Peyer's patch (tissue), 4 donors: ENCODE data around the gene MGRN1. TPM values are rescaled to one million over a fixed set of nuclear protein-coding genes. Genes with fewer than 3 reads are reported as not detected.

ENCODE experiments used
- DNase-seq, 3 donors: peaks; one replicate each; pipeline ENCODE4 v3.0.0-alpha.2; 2017 to 2019
- H3K27ac ChIP-seq, 4 donors: fragments of 200-600 bp; sonication (generic); one replicate each; pipeline ENCODE4 v1.5.1; 2016 to 2019
- H3K27me3 ChIP-seq, 2 donors: fragments of 200-600 bp; sonication (generic); one replicate each; pipeline ENCODE4 v1.5.1; 2019
- H3K36me3 ChIP-seq, 3 donors: fragments of 200-600 bp; sonication (generic); one replicate each; pipeline ENCODE4 v1.5.1; 2016 to 2019
- H3K4me1 ChIP-seq, 4 donors: fragments of 200-600 bp; sonication (generic); one replicate each; pipeline ENCODE4 v1.5.1; 2016 to 2019
- H3K4me3 ChIP-seq, 4 donors: fragments of 200-600 bp; sonication (generic); 1 replicate in 3 of 4; 2 replicates in 1 of 4; pipeline ENCODE4 v1.5.1; 2016 to 2019; ENCODE audit warnings: mild to moderate bottlenecking in 1 of 4
- H3K9me3 ChIP-seq, 4 donors: fragments of 200-600 bp; sonication (generic); one replicate each; pipeline ENCODE4 v1.5.1; 2016 to 2019; ENCODE audit warnings: mild to moderate bottlenecking in 1 of 4
- POLR2A ChIP-seq, 2 donors: fragments of 450-650 bp; IDR thresholded peaks; one replicate each; pipeline ENCODE4 v1.5.1; 2017; ENCODE audit warnings: antibody characterized with exemption in 2 of 2, mild to moderate bottlenecking in 2 of 2, moderate library complexity in 2 of 2
- total RNA-seq, 4 donors: library from RNA; depleted of rRNA; stranded (reverse); fragments of >200 nt; gene quantifications; one replicate each; pipeline ENCODE4 v1.1.0, GENCODE V29; 2016
- TF ChIP-seq, protein P1 (sequence below), 6 experiments: fragments of 450-650 bp in 4 of 6; fragments of 200-600 bp in 2 of 6; sonication (generic) in 1 of 6; IDR thresholded peaks; one replicate each; pipeline ENCODE4 v1.5.1; 2017 to 2019; ENCODE audit warnings: antibody characterized with exemption in 6 of 6, mild to moderate bottlenecking in 3 of 6, moderate library complexity in 1 of 6

The MGRN1 gene
- total RNA-seq, 4 donors from 2014 or later = 74.1 to 147 (median 93.8) TPM

DNA sequence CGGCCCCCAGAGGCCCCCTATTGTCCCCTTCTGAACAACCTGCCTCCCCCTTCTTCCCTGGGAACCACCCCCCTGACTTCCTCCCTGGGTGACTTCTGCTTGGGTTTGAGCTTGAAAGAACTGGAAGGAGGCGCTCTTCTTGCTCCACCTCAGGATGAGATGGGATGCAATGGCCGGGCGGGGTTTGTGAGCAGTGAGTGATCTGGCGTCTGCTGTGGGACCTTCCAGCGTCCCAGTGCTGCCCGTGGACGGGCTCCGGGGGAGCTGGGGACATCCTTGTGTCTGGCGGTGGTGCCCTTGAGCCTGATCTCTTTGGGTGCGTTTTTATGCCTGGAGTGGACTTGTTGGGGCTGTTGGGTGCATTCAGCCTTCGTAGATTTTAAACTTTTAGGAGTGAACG, 11.6 kb downstream of the MGRN1 start:
- Histone ChIP-seq H3K27ac (no peak overlapping the region), H3K4me1 (peaks cover 0 to 12% (median 0%) of the 10 kb centered on the region in 4 donors), H3K4me3 (no peak overlapping the region), H3K27me3 (no peaks in the 10 kb centered on the region), H3K36me3 (peaks cover 0 to 25% (median 0%) of the 10 kb centered on the region in 3 donors), H3K9me3 (no peaks in the 10 kb centered on the region)
- DNase-seq = no peak
- TF ChIP-seq POLR2A (IDR thresholded peaks at IDR 0.05) = no peak
- TF ChIP-seq, protein P1, sequence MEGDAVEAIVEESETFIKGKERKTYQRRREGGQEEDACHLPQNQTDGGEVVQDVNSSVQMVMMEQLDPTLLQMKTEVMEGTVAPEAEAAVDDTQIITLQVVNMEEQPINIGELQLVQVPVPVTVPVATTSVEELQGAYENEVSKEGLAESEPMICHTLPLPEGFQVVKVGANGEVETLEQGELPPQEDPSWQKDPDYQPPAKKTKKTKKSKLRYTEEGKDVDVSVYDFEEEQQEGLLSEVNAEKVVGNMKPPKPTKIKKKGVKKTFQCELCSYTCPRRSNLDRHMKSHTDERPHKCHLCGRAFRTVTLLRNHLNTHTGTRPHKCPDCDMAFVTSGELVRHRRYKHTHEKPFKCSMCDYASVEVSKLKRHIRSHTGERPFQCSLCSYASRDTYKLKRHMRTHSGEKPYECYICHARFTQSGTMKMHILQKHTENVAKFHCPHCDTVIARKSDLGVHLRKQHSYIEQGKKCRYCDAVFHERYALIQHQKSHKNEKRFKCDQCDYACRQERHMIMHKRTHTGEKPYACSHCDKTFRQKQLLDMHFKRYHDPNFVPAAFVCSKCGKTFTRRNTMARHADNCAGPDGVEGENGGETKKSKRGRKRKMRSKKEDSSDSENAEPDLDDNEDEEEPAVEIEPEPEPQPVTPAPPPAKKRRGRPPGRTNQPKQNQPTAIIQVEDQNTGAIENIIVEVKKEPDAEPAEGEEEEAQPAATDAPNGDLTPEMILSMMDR (IDR thresholded peaks at IDR 0.05) = no peak

DNA sequence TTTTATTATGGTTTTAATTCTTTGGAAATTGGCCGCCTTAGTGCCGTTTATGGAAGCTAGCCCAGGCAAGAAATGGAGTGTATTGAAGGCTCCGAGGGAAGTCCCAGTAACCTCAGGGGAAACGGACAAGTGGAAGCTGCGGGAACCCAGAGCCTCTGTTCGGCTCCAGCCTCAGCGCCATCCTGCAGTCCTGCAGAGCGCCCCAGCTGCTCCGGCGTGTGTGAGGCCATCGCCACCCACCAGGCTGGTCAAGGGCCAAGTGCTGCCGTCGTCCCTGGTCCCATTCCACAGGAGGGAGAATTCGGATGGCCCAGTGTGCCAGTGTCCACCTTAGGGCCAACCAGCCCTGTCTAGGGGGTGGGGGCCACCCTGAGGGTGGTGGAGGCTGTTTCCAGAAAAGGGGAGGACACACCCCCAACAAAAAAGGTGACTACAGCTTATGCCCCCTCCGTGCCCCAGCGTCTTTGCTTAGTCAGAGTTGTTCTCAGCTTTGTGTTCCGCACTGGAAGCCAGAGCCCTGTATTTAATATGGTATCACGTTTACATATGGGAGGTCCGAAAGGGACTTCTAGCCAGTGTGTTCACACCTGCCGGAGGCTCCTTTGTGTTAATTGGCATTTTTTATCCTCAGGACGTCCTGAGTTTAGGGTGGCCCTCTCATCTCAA, 13.0 kb downstream of the MGRN1 start:
- H3K27me3 ChIP-seq = no peaks in the 10 kb centered on the region
- H3K4me3 ChIP-seq = no peak overlapping the region
- TF ChIP-seq, protein P1 (IDR thresholded peaks at IDR 0.05) = no peak
- no peak for TF ChIP-seq POLR2A (IDR thresholded peaks at IDR 0.05)
- H3K36me3 ChIP-seq = peaks cover 0 to 25% (median 0%) of the 10 kb centered on the region in 3 donors
- H3K27ac ChIP-seq = no peak overlapping the region
- H3K9me3 ChIP-seq = no peaks in the 10 kb centered on the region
- H3K4me1 ChIP-seq = peaks cover 0 to 12% (median 0%) of the 10 kb centered on the region in 4 donors
- DNase-seq = no peak

DNA sequence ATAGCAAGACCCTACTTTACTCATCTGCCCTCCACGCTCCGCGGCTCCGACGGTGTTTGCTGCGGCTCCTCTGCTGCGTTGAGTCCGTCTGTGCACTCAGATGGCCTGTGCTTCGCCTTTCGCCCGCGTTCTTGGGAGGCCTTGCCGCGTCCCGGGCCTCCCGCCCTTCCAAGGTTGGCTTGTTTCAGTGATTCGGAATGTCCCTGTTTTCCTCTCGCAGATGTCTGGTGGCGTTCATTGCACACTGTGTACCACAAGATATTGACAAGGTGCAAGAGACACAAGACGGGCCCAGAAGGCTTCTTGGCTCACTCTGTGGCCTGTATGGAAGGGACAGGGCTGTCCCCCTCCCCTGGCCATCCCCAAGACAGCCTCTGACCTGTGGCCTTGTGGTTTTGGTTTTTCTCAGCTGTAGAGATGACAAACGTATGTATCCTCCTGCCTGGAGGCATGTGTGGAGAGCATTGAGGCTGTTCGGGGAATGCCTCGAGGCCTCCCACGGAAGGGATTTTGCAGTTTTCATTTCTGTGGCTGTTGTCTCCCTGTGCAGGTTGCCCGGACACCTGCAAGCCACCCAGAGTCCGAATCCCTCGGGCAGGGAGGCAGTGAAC, 15.4 kb downstream of the MGRN1 start:
- no peak overlapping the region for H3K4me3 ChIP-seq
- no peaks in the 10 kb centered on the region for H3K27me3 ChIP-seq
- H3K36me3 ChIP-seq = peaks cover 0 to 16% (median 0%) of the 10 kb centered on the region in 3 donors
- no peaks in the 10 kb centered on the region for H3K9me3 ChIP-seq
- TF ChIP-seq POLR2A (IDR thresholded peaks at IDR 0.05) = no peak
- TF ChIP-seq, protein P1 (IDR thresholded peaks at IDR 0.05) = no peak
- no peak for DNase-seq
- H3K27ac ChIP-seq = no peak overlapping the region
- peaks cover 0 to 12% (median 0%) of the 10 kb centered on the region in 4 donors for H3K4me1 ChIP-seq

DNA sequence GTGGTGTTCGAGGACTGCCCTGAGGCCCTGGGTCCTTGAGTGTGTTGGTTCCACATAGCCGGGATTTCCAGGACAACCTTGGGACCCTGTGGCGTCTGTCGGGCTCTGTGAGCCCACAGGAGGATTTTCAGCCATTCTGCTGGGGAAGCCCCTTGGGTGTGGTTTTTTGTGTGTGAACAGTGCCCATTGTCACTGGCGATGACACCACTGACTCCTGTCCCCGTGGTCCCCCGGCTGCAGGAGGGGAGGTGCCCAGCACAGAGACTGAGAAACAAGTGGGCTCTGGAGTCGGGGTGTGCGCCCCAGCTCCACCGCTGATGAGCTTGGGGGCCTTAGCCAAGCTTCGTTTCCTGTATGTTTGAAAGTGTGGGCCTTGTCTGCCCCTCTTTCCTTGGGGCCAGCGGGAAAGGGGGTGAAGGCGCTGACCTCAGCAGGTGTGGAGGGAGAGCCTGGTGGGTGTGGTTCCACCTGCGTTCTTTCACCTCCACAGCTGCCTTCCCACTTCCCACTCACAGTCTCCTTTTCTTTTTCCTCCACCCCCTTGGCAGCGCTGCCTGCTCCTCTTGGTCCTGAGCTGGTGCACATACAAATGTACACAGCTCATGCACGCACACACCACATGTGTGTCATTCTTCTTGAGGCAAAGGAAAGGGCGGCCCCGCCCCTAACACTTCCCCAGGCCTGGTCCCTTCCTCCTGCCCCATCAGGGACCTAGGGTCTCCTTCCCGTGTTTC, 16.1 kb downstream of the MGRN1 start:
- Histone ChIP-seq H3K4me1 (peaks cover 0 to 12% (median 0%) of the 10 kb centered on the region in 4 donors), H3K9me3 (no peaks in the 10 kb centered on the region), H3K36me3 (peaks cover 0 to 16% (median 0%) of the 10 kb centered on the region in 3 donors), H3K27me3 (no peaks in the 10 kb centered on the region), H3K27ac (peak overlapping the region in 1 of 4 donors; percentile 3), H3K4me3 (no peak overlapping the region)
- no peak for DNase-seq
- TF ChIP-seq POLR2A (IDR thresholded peaks at IDR 0.05) = no peak
- TF ChIP-seq, protein P1 (IDR thresholded peaks at IDR 0.05) = no peak

DNA sequence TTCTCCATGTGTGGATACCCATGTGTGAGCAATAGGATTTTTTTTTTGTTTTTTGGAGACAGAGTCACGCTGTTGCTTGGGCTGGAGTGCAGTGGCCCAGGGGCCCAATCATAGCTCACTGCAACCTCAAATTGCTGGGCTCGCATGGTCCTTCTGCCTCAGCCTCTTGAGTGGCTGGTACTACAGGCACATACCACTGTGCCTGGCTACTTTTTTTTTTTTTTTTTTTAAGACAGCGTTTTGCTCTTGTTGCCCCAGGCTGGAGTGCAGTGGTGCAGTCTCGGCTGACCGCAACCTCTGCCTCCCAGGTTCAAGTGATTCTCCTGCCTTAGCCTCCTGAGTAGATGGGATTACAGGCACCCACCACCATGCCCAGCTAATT, 16.7 kb downstream of the MGRN1 start:
- no peak for DNase-seq

More for the DNA sequence above, 16.7 kb downstream of the MGRN1 start:
- Histone ChIP-seq H3K36me3 (peaks cover 0 to 20% (median 0%) of the 10 kb centered on the region in 3 donors), H3K4me3 (no peak overlapping the region), H3K9me3 (no peaks in the 10 kb centered on the region), H3K27me3 (no peaks in the 10 kb centered on the region), H3K4me1 (peaks cover 0 to 12% (median 0%) of the 10 kb centered on the region in 4 donors), H3K27ac (no peak overlapping the region)
- TF ChIP-seq, protein P1 (IDR thresholded peaks at IDR 0.05) = no peak
- TF ChIP-seq POLR2A (IDR thresholded peaks at IDR 0.05) = no peak
